Nephron progenitor cell (in vitro differentiated cells): ENCODE results near the gene KIAA0232.
A peak's percentile ranks its signal among the peaks of the same experiment; 100 is the strongest.

Source experiments
- DNase-seq: peaks from one replicate; pipeline ENCODE4 v3.0.0; 2021
- H3K27ac Mint-ChIP-seq: 2 replicates; pipeline ENCODE4 v1.8.0; 2021; ENCODE audit warnings: mild to moderate bottlenecking, moderate library complexity, mixed read lengths
- H3K27me3 Mint-ChIP-seq: 2 replicates; pipeline ENCODE4 v1.8.0; 2021; ENCODE audit warnings: mild to moderate bottlenecking, low read depth, mixed read lengths; ENCODE audit not compliant: poor library complexity
- H3K36me3 Mint-ChIP-seq: 2 replicates; pipeline ENCODE4 v1.8.0; 2021; ENCODE audit warnings: low read depth, mixed read lengths
- H3K4me1 Mint-ChIP-seq: 2 replicates; pipeline ENCODE4 v1.8.0; 2021; ENCODE audit warnings: mixed read lengths
- H3K4me3 Mint-ChIP-seq: 2 replicates; pipeline ENCODE4 v1.8.0; 2021; ENCODE audit warnings: mild to moderate bottlenecking, moderate library complexity, mixed read lengths
- H3K9me3 Mint-ChIP-seq: 2 replicates; pipeline ENCODE4 v1.8.0; 2021; ENCODE audit warnings: mild to moderate bottlenecking, moderate library complexity, mixed read lengths
- CTCF ChIP-seq: fragments of 200-600 bp; sonication (generic); IDR thresholded peaks from 2 replicates; pipeline ENCODE4 v1.5.0; 2021; ENCODE audit warnings: antibody characterized with exemption

KIAA0232 gene

GRCh38 chr4:6740347-6740746 lies 42.2 kb upstream of the KIAA0232 start:
- H3K27me3 Mint-ChIP-seq, result peaks cover 3% of the 10 kb centered on the region
- no peak for DNase-seq
- no peaks in the 10 kb centered on the region for H3K36me3 Mint-ChIP-seq
- no peaks in the 10 kb centered on the region for H3K4me1 Mint-ChIP-seq
- no peak for TF ChIP-seq CTCF
- H3K27ac Mint-ChIP-seq, result no peak overlapping the region
- H3K9me3 Mint-ChIP-seq, result peaks cover 26% of the 10 kb centered on the region
- H3K4me3 Mint-ChIP-seq, result no peak overlapping the region

- DNase-seq, result no peak
- Mint-ChIP-seq H3K27ac (no peak overlapping the region), H3K27me3 (peaks cover 3% of the 10 kb centered on the region), H3K36me3 (no peaks in the 10 kb centered on the region), H3K9me3 (peaks cover 30% of the 10 kb centered on the region), H3K4me1 (peaks cover 14% of the 10 kb centered on the region), H3K4me3 (no peak overlapping the region)
- TF ChIP-seq CTCF, result no peak
These were observed 40.0 kb upstream of the KIAA0232 start for GRCh38 chr4:6742507-6742906.

GRCh38 chr4:6742989-6743388 lies 39.5 kb upstream of the KIAA0232 start:
- Mint-ChIP-seq H3K27me3 (peaks cover 3% of the 10 kb centered on the region), H3K4me3 (no peak overlapping the region), H3K4me1 (peaks cover 18% of the 10 kb centered on the region), H3K9me3 (peaks cover 30% of the 10 kb centered on the region), H3K27ac (no peak overlapping the region), H3K36me3 (no peaks in the 10 kb centered on the region)
- no peak for DNase-seq
- TF ChIP-seq CTCF, result no peak

GRCh38 chr4:6746721-6747293 lies 35.7 kb upstream of the KIAA0232 start:
- no peak for TF ChIP-seq CTCF
- Mint-ChIP-seq H3K9me3 (peaks cover 11% of the 10 kb centered on the region), H3K27ac (no peak overlapping the region), H3K27me3 (peaks cover 3% of the 10 kb centered on the region), H3K36me3 (no peaks in the 10 kb centered on the region), H3K4me1 (peaks cover 43% of the 10 kb centered on the region), H3K4me3 (no peak overlapping the region)
- no peak for DNase-seq

GRCh38 chr4:6747294-6748051 lies 35.1 kb upstream of the KIAA0232 start:
- Mint-ChIP-seq H3K9me3 (peaks cover 11% of the 10 kb centered on the region), H3K4me1 (peaks cover 44% of the 10 kb centered on the region), H3K27me3 (peaks cover 3% of the 10 kb centered on the region), H3K4me3 (no peak overlapping the region), H3K36me3 (no peaks in the 10 kb centered on the region), H3K27ac (peak overlapping the region; percentile 34)
- no peak for TF ChIP-seq CTCF
- DNase-seq, result no peak

- no peak for DNase-seq
- no peak for TF ChIP-seq CTCF
- peaks cover 44% of the 10 kb centered on the region for H3K4me1 Mint-ChIP-seq
- H3K27me3 Mint-ChIP-seq, result no peaks in the 10 kb centered on the region
- no peaks in the 10 kb centered on the region for H3K36me3 Mint-ChIP-seq
- peaks cover 11% of the 10 kb centered on the region for H3K9me3 Mint-ChIP-seq
- H3K27ac Mint-ChIP-seq, result no peak overlapping the region
- H3K4me3 Mint-ChIP-seq, result no peak overlapping the region
These were observed 34.2 kb upstream of the KIAA0232 start for GRCh38 chr4:6748286-6748685.
